Stimulated activated CD8-positive, alpha-beta memory T cell treated with anti-CD3 and anti-CD28 coated beads, Interleukin-2, amount 100 ng/mL, for 48 hours (primary cell): Measurements from ENCODE around the gene ARHGAP20.

Experiments used
- DNase-seq, 2 donors: peaks; one replicate each; pipeline ENCODE4 v3.0.0-alpha.2; 2020; ENCODE audit warnings: low read depth in 2 of 2

ARHGAP20 gene

DNA sequence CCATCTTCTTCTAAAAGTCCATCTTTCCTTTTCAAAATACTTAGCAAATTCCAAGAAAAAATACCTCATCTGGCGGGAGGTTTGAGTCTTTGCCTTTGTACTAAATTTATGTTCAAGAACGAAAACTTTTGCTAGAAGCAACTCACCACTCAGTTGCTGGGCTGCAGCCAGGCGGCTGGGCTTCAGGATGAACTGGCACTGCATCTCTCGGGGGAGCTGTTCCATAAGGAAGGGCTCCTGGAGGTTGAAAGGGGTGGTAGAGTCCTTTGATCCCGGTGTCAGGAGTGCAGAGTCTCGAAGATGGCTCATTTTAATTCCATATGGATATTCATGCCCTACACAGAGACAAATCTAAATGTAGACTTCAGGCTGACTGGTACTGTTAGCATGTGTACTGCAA, 105.8 kb downstream of the ARHGAP20 start:
- DNase-seq: no peak

DNA sequence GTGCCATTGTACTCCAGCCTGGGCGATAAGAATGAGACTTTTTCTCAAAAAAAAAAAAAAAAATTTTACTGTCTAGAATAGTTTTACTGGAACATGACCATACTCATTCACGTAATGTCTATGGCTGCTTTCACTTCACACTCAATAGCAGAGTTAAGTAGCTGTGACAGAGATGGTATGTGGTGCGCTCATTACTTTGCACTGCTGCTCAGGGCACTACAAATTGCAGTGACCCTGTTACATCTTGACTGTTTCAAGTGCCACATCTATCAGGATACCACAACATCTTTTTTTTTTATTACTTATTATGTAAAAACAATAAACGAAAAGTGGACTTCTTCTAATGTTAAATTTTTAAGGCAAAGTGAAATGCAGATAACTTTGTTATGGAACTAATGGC, 110.3 kb downstream of the ARHGAP20 start:
- DNase-seq: no peak

DNA sequence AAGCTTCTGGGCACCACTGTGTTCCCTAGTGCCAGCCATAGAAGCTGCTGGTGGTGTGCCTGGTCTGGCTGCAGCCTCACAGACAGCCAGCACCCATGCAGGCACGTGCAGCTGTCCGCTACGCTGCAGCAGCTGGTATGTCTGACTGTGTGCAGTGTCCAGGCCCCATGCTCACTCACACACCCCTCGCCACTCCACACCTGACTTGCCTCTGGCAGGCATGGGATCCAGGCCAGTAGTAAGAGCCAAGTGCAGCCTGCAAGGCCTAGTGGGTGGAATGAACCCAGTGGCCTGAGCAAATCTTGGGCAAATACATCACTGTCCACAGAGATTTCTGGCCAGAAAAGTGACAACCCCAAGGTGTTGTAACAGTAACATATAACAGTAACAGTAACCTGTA, 111.9 kb downstream of the ARHGAP20 start:
- no peak for DNase-seq

DNA sequence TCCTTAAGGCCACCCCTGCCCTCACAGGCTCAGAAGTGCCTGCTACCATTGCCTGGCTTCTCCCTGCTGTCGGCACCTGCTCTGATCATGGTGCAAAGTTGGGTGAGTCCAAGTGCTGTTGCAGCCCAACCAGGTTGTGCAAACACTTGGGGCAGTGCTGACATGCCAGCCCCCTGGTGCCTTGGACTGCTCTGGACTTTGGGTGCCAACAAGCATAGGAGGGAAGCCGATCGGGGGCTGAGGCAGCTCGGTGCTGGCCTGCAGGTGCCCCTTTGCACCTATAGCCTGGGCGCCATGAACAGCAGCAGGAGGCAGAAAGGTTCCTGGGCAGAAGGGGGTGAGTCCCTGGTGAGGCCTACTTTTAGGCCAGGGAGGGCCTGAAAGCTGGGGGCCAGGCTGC, 113.0 kb downstream of the ARHGAP20 start:
- DNase-seq: no peak

DNA sequence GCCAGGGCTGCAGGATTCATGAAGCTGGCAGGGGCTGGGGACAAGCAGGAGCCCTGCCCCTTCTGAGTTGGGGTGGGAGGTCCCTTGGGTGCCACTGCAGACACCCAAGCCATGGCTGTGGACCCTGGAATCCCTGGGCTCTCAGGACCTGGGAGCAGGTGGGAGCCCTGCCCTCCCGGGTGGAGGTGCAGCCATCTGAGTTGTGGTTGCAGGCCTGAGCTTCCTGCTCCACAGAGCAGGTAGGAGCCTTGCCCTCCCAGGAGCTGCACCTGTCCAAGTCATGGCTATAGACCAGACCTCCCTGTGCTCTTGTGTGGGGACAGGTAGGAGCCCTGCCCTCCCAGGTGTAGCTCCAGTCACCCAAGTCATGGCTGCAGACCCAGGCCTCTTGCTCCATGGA, 113.5 kb downstream of the ARHGAP20 start:
- DNase-seq: no peak

DNA sequence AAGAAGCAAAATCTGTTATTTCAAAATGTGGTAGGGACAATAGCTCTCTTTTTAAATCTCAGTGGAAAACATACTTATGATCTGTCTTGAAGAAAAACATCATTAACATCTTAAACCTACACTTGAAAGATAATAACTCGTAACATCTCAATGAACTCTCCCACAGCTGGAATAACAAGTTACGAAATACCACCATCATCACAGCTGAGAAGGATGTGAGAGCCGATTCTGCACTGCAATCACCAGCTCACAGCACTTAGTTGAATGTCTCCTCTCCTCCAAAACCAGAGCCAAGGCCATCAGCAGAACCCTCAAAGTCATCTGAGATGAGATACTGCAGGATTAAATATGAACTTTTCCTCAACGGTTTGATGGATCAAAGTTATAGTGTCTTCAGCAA, 124.3 kb downstream of the ARHGAP20 start:
- no peak for DNase-seq

DNA sequence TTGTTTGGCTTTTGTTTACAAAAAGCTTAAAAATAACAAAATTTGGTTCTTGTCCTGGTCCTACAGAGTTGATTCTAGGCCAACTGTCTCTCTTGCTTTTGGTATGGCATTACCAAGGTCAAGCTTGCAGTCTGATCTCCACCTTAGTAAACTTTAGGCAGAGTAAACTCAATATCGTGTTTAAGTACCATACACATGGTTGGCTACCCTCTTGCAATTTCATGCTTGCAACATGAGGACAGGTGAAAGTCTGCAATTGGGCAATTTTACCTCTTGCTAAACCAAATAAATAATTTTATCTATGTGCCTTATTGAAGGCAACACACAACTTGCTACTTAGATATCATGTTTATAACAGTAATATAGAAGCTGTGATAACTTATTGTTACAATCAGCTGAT, 125.1 kb downstream of the ARHGAP20 start:
- no peak for DNase-seq

DNA sequence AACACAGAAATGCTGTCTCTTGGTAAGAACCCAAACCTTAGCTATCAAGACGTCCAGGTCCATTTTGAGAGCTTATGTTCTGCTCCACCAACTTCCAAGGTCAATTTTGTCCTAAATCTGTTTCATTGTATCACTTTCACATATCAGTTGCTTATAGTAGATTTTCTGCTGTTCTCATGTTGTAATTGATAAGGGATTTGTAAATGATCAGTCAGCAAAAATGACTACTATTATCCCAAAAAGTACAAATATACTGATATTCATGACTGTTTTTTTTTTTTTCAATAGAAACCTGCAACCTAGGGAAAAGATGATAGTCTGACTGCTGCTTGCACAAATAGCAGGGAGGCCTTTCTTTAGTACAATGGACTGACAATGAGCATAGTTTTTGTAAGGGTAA, 128.1 kb downstream of the ARHGAP20 start:
- DNase-seq: no peak

DNA sequence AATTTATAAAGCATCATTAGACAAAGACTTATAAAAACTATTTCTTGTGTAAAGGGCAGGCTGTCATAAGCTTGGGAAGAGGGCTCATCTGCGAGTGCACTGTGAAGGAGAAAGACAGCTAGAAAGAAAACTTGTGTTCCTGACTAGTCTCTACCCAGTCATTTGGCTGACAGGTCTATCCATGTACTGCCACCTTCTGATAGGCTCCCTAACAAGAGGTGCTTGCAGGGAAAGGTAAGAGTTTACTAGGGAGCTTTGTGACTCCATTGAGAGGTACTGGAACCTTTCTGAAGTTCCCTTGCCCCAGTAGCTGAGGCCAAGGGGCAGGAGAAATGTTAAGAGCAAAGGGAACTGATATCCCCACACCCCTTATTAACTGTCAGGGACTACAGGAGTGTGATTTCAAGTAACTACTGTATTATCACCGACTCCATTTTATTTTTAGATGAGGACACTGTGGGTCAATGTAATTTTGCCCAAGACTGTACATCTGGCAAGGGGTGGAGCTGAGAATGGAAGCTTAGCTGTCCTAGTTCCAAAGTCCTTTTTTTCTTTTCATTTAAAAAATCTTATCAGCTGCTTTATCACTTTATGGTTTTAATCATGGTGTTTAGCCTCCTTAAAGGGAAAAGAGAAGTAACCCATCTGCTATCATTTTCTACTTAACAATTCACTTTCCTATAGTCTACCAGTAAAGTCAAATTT, 129.4 kb downstream of the ARHGAP20 start:
- no peak for DNase-seq

DNA sequence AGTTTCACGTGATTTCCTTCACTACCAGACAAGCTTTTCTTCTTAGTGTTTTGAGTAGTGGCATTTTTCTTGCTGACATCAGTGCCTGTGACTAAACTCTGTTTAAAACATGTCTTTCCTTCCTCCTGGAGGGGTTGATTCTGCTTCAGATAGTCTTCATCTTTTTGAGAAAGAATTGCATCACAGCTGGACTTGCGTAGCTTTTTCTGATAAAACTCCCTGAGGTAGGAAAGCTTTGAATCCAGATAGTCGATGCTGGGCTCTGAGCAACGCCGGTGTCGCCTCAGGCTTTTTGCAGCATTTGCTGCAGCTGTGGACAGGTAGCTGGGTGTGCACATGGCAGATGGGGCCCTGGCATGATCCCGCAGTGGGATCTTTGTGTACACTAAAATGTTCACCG, 131.7 kb downstream of the ARHGAP20 start:
- DNase-seq: no peak

DNA sequence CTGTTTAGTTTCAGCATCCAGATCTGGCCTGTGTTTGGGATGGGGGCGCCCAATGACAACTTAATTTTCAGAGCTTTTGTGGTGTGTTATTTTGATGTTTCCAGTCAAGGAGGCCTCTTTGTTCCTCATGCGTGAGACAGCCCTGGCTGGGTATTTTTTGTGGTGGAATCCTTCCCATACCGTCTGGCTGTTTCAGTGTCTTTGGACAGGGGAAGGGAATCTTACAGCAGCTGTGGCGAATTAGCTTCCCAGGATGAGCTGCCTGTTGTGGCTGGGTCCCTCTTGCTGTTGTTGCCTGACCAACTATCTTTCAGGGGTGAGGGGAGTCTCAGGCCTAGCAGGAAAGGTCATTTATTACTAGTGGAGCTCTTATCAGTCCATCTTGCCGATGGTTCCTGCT, 138.8 kb downstream of the ARHGAP20 start:
- no peak for DNase-seq

DNA sequence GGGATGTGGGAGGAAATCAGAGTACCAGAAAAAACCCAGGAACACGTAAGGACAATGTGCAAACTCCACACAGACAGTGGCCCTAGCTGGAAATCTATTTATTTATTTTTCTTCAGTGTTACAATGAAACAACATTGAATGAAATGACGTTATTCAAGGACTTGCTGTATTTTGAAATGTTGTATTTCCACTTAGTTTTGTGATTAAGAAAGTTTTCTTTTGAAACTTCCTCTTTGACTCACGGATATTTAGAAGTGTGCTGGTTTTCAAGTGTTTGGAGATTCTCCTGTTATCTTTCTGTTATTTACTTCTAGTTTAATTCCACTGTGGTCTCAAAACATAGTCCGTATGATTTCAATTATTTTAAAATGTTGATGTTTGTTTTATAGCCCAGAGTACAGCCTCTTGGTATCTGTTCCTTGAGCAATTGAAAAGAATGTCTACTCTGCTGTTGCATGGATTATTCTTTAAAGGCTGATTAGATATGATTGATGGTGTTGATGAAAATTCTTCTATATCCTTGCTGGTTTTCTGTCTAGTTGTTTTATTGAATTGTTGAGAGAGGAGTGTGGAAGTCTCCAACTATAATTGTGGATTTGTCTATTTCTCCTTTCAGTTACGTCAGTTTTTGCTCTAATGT, 141.0 kb downstream of the ARHGAP20 start:
- DNase-seq: no peak

DNA sequence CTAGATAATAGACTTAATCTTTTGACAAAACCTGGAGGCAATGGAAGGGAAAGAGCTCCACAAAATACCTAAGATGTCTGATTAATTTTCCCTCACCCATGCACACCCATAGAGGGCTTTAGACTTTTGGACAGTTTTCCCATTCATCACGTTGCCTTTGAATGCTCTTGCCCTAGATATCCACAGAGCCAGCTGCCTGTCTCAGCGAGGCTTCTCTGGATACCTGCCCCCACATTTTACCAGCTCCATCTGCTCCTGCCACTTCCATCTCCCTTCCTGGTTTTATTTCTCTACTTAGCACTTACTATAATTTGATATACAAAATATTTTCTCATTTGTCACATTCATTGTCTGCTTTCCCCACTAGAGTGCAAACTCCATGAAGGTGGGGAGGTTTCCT, 145.7 kb downstream of the ARHGAP20 start:
- DNase-seq: no peak

DNA sequence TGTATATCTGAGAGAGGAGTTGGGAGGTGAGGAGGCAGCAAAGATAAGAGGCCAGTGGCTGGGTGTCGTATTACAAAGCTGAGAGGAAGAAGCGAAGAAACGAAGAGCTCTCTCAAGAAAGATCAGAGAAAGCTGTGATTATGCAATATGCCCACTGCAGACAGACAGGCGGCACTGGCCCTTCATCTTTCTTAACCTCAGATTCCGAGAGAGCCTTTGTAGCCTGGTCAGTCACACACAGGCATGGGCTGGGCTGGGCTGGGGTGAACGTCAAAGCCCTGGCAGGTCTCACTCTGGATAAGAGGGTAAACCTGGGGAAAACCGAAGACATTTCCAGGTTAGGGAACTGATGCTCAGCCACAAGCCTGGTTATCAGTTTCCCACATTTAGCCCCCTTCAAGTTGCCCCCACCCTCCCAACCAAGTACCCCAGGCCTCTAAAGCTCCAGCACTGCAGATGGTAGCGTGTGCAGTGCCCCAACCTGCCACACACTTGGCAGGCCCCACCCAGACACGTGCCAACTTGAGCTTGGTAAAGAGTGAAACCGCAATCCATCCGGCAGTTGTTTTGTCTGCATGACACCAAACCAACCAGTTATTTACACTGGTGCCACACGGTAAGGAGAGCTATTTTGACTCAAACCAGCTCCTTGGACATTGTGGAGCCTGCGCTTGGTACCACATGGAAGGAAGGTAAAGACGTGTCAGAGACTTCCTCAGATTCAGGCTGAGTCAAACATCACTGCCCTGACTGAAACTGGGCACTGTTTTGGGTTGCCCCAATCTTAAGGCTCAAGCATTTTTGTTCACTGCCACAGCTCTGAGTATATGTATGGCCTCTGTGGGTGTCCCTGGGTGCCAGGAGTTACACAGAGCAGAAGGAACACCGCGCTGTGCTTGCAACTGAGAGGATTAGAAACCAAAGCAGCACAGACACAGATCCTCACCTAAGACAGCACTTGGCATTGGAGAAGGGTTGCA, 146.6 kb downstream of the ARHGAP20 start:
- DNase-seq: no peak

DNA sequence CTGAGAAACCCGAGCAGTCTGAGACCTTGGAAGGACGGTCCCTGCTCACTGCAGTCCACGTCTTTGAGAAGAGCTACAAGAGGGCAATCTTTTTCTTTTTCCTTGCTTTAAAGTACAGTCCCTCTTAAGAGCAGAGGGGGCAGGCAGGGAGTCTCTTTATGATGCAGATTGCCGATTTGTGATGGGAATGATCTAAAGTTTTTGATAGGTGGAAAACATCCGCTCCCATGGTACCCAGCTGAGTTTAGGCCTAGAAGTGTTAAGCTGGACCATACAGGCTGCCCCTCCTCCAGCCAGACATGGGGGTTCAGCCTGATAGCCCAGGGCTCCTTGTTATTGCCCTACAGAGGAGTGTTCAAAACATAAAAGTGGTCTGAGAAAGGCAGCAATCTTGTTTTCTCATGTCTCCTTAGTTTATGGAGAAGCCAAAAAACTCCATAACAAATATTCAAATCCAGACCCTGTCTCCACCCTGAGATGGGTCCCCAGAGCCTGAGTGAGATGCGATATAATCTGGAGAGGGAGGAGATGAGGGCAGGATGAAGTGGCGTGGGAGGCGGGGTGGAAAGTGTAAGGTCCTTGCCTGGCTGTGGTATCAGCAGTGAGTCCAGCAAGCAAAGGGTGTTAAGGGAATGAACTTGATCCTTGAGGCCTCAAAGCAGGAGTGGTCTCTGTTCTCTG, 147.4 kb downstream of the ARHGAP20 start:
- DNase-seq: no peak

DNA sequence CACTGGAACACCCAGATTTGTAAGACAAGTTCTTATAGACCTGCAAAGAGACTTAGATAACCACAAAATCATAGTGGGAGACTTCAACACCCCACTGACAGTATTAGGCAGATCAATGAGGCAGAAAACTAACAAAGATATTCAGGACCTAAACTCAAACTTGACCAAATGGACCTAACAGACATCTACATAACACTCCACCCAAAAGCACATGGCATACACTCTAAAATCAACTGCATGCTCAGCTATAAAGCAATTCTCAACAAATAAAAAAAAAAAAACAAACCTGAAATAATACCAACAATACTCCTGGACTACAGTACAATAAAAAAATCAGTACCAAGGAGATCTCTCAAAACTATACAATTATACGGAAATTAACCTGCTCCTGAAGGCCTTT, 167.5 kb downstream of the ARHGAP20 start:
- DNase-seq: no peak

DNA sequence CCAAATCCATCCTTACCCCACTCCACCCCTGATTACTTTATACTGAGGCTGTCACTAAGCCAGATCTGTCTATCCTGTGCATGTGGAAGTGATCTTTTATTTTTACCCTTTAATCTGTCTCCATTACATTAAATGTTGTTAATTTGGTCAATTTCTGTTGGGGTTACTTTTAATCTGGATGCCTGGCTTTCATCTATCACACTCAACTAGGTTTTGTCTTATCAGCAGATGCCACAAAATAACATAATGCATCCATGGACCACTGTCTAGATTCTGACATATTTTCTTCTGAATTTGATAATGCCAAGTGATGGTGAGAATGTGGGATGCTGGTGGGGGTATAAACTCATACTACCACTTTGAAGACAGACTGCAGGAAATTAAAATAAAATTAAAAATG, 174.1 kb downstream of the ARHGAP20 start:
- DNase-seq: no peak

DNA sequence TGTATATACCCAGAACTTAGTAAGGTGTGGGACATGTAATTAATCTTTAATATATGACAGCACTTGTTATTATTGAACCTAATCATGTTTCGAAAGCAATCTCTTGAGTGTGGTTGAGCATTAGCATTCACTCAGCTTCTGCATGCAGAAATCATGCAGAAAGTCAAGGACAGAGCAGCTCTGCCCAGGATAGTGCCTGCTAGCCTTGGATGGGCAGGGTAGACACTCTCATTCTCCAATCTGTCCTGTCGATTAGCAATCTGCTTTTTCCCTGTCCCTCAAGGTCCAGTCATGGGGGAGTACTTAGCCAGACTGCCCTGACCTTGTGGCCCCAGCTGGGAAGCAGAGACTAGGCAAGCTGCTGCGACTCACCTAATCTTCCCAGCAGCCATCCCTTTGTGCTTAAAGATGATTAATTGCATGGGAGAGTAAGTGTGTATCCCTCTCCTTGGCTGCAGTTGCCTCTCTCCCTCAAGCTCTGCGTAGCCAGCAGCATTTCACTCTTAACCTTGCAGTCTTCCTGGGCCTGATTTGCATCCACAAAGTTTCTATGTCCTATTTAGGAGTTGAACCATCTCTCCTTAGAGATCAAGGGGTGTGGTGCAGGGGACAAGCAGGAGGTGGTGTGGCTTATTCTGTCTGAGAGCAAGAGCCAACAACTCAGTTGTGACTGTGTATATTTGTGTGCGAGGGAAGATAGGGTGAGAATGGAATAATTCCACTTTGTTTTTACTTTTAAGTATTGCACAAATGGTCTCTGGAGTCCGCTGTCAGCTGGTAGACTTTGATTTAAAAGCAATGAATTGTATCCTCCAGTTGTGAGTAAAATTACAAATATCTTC, 181.1 kb downstream of the ARHGAP20 start:
- DNase-seq: no peak

DNA sequence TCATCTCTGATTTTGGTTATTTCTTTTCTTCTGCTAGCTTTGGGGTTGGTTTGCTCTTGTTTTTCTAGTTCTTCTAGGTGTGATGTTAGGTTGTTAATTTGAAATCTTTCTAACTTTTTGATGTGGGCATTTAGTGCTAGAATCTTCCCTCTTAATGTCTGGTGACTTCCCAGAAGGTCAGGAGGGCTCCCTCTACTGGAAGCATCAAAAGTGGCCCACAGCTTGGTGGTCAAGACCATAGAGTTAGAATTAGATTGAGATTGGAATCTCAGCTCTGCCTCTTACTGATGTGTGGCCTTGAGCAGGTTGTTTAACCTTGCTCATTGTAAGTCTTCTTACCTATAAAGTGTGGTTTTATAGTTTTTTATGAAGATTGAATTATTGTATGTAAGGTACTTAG, 183.2 kb downstream of the ARHGAP20 start:
- no peak for DNase-seq

DNA sequence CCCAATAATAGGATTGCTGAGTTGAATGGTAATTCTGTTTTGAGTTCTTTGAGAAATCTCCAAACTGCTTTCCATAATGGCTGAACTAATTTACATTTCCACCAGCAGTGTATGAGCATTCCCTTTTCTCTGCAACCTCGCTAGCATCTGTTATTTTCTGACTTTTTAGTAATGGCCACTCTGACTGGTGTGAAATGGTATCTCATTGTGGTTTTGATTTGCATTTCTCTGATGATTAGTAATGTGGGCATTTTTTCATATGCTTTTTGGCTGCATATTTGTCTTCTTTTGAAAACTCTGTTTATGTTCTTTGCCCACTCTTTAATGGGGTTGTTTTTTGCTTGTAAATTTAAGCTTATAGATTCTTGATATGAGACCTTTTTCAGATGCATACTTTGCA, 185.1 kb downstream of the ARHGAP20 start:
- no peak for DNase-seq
